ENCODE results near the gene ACSF3. TPM values are rescaled to one million over a fixed set of nuclear protein-coding genes. Genes with fewer than 3 reads are reported as not detected.

The ACSF3 gene
- total RNA-seq, 3 donors from 2014 or later (not counting 1 experiment from before 2014, with no cell fraction given), result 45.0 to 71.4 (median 51.6) TPM

DNA sequence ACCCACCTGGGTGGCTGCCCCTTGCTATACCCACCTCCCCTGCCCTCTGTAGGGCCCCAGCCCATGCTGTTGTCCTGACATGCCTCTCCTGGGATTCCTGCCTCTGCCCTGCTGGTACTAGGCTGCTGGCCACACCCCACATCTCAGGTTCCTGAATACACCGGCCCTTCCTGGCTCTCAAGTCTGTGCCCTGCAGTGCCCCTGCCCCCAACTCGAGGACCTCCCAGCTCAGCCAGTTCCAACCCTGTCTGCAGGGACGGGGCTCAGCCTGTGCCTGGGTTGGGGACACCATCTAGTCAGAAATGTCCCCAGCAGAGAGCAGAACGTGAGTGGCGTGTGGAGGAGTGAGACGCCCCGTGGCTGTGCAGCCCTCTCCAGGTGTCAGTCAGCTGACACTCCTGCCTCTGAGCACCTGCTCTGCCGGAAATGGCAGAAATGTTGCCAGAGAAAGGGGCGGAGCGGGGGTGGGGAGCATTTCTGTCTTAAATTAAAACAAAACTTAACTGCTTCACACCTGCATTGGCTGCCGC, 28.7 kb downstream of the ACSF3 start:
- no peaks in the 10 kb centered on the region for H3K27me3 ChIP-seq (ENCODE audit: control insufficient read depth, insufficient read depth, low read length)
- no peak overlapping the region for H3K27ac ChIP-seq (ENCODE audit: low read length)
- H3K4me1 ChIP-seq (ENCODE audit: control insufficient read depth, insufficient read depth, low read length), result peaks cover 23% of the 10 kb centered on the region
- Mint-ChIP-seq H3K4me3 (no peak overlapping the region), H3K27ac (no peak overlapping the region), H3K36me3 (no peaks in the 10 kb centered on the region), H3K27me3 (ENCODE audit: low read depth in 2 of 2) (no peaks in the 10 kb centered on the region), H3K4me1 (peaks cover 10 to 13% of the 10 kb centered on the region in 2 donors), H3K9me3 (no peaks in the 10 kb centered on the region)
- H3K9me3 ChIP-seq (ENCODE audit: control insufficient read depth, insufficient read depth, low read length), result no peaks in the 10 kb centered on the region
- intact Hi-C loops (cut with micrococcal nuclease), result no loop called here
- ATAC-seq (no peak), DNase-seq (peak in 1 of 2 donors; percentile 86)
- TF ChIP-seq CTCF (IDR thresholded peaks at IDR 0.05), result no peak
- H3K36me3 ChIP-seq (ENCODE audit: control insufficient read depth, insufficient read depth, low read length), result peaks cover 14% of the 10 kb centered on the region
- no peak overlapping the region for H3K4me3 ChIP-seq (ENCODE audit: low read length)
- WGBS (ENCODE audit: insufficient coverage), result 61% methylated on average over 10 of the region's 11 CpGs

- H3K27me3 Mint-ChIP-seq (ENCODE audit: low read depth in 2 of 2), result no peaks in the 10 kb centered on the region
- H3K9me3 Mint-ChIP-seq, result no peaks in the 10 kb centered on the region
- no peak overlapping the region for H3K27ac Mint-ChIP-seq
- WGBS (ENCODE audit: insufficient coverage), result 89% methylated on average over 25 of the region's 25 CpGs
- no peak for ATAC-seq
- H3K36me3 ChIP-seq (ENCODE audit: control insufficient read depth, insufficient read depth, low read length), result peaks cover 7% of the 10 kb centered on the region
- peak in 1 of 2 donors; percentile 30 for DNase-seq
- no peak overlapping the region for H3K27ac ChIP-seq (ENCODE audit: low read length)
- no peaks in the 10 kb centered on the region for H3K9me3 ChIP-seq (ENCODE audit: control insufficient read depth, insufficient read depth, low read length)
- peaks cover 7 to 9% of the 10 kb centered on the region in 2 donors for H3K4me1 Mint-ChIP-seq
- H3K4me3 Mint-ChIP-seq, result no peak overlapping the region
- no peak overlapping the region for H3K4me3 ChIP-seq (ENCODE audit: low read length)
- no peaks in the 10 kb centered on the region for H3K27me3 ChIP-seq (ENCODE audit: control insufficient read depth, insufficient read depth, low read length)
- H3K36me3 Mint-ChIP-seq, result no peaks in the 10 kb centered on the region
- no peak for TF ChIP-seq CTCF (IDR thresholded peaks at IDR 0.05)
- intact Hi-C loops (cut with micrococcal nuclease), result no loop called here
- H3K4me1 ChIP-seq (ENCODE audit: control insufficient read depth, insufficient read depth, low read length), result peaks cover 19% of the 10 kb centered on the region
These were observed 29.6 kb downstream of the ACSF3 start for GRCh38 chr16:89123001-89123830.

GRCh38 chr16:89123831-89124100, 30.1 kb downstream of the ACSF3 start:
- no peak overlapping the region for H3K27ac Mint-ChIP-seq
- Histone ChIP-seq H3K4me1 (ENCODE audit: control insufficient read depth, insufficient read depth, low read length) (peaks cover 14% of the 10 kb centered on the region), H3K36me3 (ENCODE audit: control insufficient read depth, insufficient read depth, low read length) (peaks cover 7% of the 10 kb centered on the region), H3K9me3 (ENCODE audit: control insufficient read depth, insufficient read depth, low read length) (no peaks in the 10 kb centered on the region), H3K27ac (ENCODE audit: low read length) (no peak overlapping the region), H3K27me3 (ENCODE audit: control insufficient read depth, insufficient read depth, low read length) (no peaks in the 10 kb centered on the region), H3K4me3 (ENCODE audit: low read length) (no peak overlapping the region)
- H3K27me3 Mint-ChIP-seq (ENCODE audit: low read depth in 2 of 2), result no peaks in the 10 kb centered on the region
- H3K4me3 Mint-ChIP-seq, result no peak overlapping the region
- no peaks in the 10 kb centered on the region for H3K36me3 Mint-ChIP-seq
- no peaks in the 10 kb centered on the region for H3K9me3 Mint-ChIP-seq
- DNase-seq (no peak), ATAC-seq (no peak)
- peaks cover 1 to 5% of the 10 kb centered on the region in 2 donors for H3K4me1 Mint-ChIP-seq
- WGBS (ENCODE audit: insufficient coverage), result 96% methylated on average over 12 of the region's 12 CpGs
- TF ChIP-seq CTCF (IDR thresholded peaks at IDR 0.05), result no peak
- intact Hi-C loops (cut with micrococcal nuclease), result no loop called here

Data from natural killer cell (primary cell).